Peyer's patch (tissue), 4 donors: Measurements from ENCODE around the gene SPRED3. TPM values are rescaled to one million over a fixed set of nuclear protein-coding genes. Genes with fewer than 3 reads are reported as not detected.

Experiments
- DNase-seq, 3 donors: peaks; one replicate each; pipeline ENCODE4 v3.0.0-alpha.2; 2017 to 2019
- H3K27ac ChIP-seq, 4 donors: fragments of 200-600 bp; sonication (generic); one replicate each; pipeline ENCODE4 v1.5.1; 2016 to 2019
- H3K27me3 ChIP-seq, 2 donors: fragments of 200-600 bp; sonication (generic); one replicate each; pipeline ENCODE4 v1.5.1; 2019
- H3K36me3 ChIP-seq, 3 donors: fragments of 200-600 bp; sonication (generic); one replicate each; pipeline ENCODE4 v1.5.1; 2016 to 2019
- H3K4me1 ChIP-seq, 4 donors: fragments of 200-600 bp; sonication (generic); one replicate each; pipeline ENCODE4 v1.5.1; 2016 to 2019
- H3K4me3 ChIP-seq, 4 donors: fragments of 200-600 bp; sonication (generic); 1 replicate in 3 of 4; 2 replicates in 1 of 4; pipeline ENCODE4 v1.5.1; 2016 to 2019; ENCODE audit warnings: mild to moderate bottlenecking in 1 of 4
- H3K9me3 ChIP-seq, 4 donors: fragments of 200-600 bp; sonication (generic); one replicate each; pipeline ENCODE4 v1.5.1; 2016 to 2019; ENCODE audit warnings: mild to moderate bottlenecking in 1 of 4
- CTCF ChIP-seq, 6 experiments: fragments of 450-650 bp in 4 of 6; fragments of 200-600 bp in 2 of 6; sonication (generic) in 1 of 6; IDR thresholded peaks; one replicate each; pipeline ENCODE4 v1.5.1; 2017 to 2019; ENCODE audit warnings: antibody characterized with exemption in 6 of 6, mild to moderate bottlenecking in 3 of 6, moderate library complexity in 1 of 6
- POLR2A ChIP-seq, 2 donors: fragments of 450-650 bp; IDR thresholded peaks; one replicate each; pipeline ENCODE4 v1.5.1; 2017; ENCODE audit warnings: antibody characterized with exemption in 2 of 2, mild to moderate bottlenecking in 2 of 2, moderate library complexity in 2 of 2
- total RNA-seq, 4 donors: library from RNA; depleted of rRNA; stranded (reverse); fragments of >200 nt; gene quantifications; one replicate each; pipeline ENCODE4 v1.1.0, GENCODE V29; 2016

Gene SPRED3
- total RNA-seq, 4 donors from 2014 or later, result 0.88 to 5.9 (median 2.4) TPM; not detected in 1

GRCh38 chr19:38381138-38381537 lies 7.4 kb upstream of the SPRED3 start:
- Histone ChIP-seq H3K4me3 (no peak overlapping the region), H3K4me1 (peaks cover 0 to 17% (median 7%) of the 10 kb centered on the region in 4 donors), H3K27me3 (no peaks in the 10 kb centered on the region), H3K36me3 (peaks cover 0 to 82% (median 0%) of the 10 kb centered on the region in 3 donors), H3K27ac (no peak overlapping the region), H3K9me3 (no peaks in the 10 kb centered on the region)
- TF ChIP-seq POLR2A (IDR thresholded peaks at IDR 0.05), result no peak
- no peak for TF ChIP-seq CTCF (IDR thresholded peaks at IDR 0.05)
- DNase-seq, result no peak

- no peak overlapping the region for H3K27ac ChIP-seq
- no peak for DNase-seq
- H3K36me3 ChIP-seq, result peaks cover 0 to 62% (median 0%) of the 10 kb centered on the region in 3 donors
- no peak overlapping the region for H3K4me3 ChIP-seq
- TF ChIP-seq POLR2A (IDR thresholded peaks at IDR 0.05) (no peak), CTCF (IDR thresholded peaks at IDR 0.05) (no peak)
- H3K27me3 ChIP-seq, result no peaks in the 10 kb centered on the region
- no peaks in the 10 kb centered on the region for H3K9me3 ChIP-seq
- H3K4me1 ChIP-seq, result peaks cover 4 to 28% (median 16%) of the 10 kb centered on the region in 4 donors
These were observed 5.3 kb upstream of the SPRED3 start for GRCh38 chr19:38383184-38383583.

GRCh38 chr19:38383743-38384142 lies 4.8 kb upstream of the SPRED3 start:
- Histone ChIP-seq H3K9me3 (no peaks in the 10 kb centered on the region), H3K4me3 (no peak overlapping the region), H3K4me1 (peaks cover 4 to 34% (median 22%) of the 10 kb centered on the region in 4 donors), H3K27ac (no peak overlapping the region), H3K27me3 (no peaks in the 10 kb centered on the region), H3K36me3 (peaks cover 0 to 61% (median 0%) of the 10 kb centered on the region in 3 donors)
- DNase-seq, result no peak
- TF ChIP-seq CTCF (IDR thresholded peaks at IDR 0.05) (no peak), POLR2A (IDR thresholded peaks at IDR 0.05) (no peak)

- no peak for TF ChIP-seq POLR2A (IDR thresholded peaks at IDR 0.05)
- TF ChIP-seq CTCF (IDR thresholded peaks at IDR 0.05), result peak in 2 of 6 experiments; percentile 18 to 24
- H3K27ac ChIP-seq, result no peak overlapping the region
- H3K4me3 ChIP-seq, result no peak overlapping the region
- no peak for DNase-seq
- peaks cover 4 to 40% (median 27%) of the 10 kb centered on the region in 4 donors for H3K4me1 ChIP-seq
- H3K9me3 ChIP-seq, result no peaks in the 10 kb centered on the region
- H3K36me3 ChIP-seq, result peaks cover 0 to 54% (median 0%) of the 10 kb centered on the region in 3 donors
- H3K27me3 ChIP-seq, result no peaks in the 10 kb centered on the region
These were observed 4.1 kb upstream of the SPRED3 start for GRCh38 chr19:38384209-38385027.

GRCh38 chr19:38385057-38385803 lies 3.3 kb upstream of the SPRED3 start:
- Histone ChIP-seq H3K4me3 (no peak overlapping the region), H3K36me3 (peaks cover 0 to 46% (median 0%) of the 10 kb centered on the region in 3 donors), H3K9me3 (no peaks in the 10 kb centered on the region), H3K27ac (no peak overlapping the region), H3K4me1 (peaks cover 4 to 40% (median 27%) of the 10 kb centered on the region in 4 donors), H3K27me3 (no peaks in the 10 kb centered on the region)
- DNase-seq, result no peak
- no peak for TF ChIP-seq POLR2A (IDR thresholded peaks at IDR 0.05)
- TF ChIP-seq CTCF (IDR thresholded peaks at IDR 0.05), result no peak
